Measurements from ENCODE around the gene ZC3H7A.

The ZC3H7A gene

DNA sequence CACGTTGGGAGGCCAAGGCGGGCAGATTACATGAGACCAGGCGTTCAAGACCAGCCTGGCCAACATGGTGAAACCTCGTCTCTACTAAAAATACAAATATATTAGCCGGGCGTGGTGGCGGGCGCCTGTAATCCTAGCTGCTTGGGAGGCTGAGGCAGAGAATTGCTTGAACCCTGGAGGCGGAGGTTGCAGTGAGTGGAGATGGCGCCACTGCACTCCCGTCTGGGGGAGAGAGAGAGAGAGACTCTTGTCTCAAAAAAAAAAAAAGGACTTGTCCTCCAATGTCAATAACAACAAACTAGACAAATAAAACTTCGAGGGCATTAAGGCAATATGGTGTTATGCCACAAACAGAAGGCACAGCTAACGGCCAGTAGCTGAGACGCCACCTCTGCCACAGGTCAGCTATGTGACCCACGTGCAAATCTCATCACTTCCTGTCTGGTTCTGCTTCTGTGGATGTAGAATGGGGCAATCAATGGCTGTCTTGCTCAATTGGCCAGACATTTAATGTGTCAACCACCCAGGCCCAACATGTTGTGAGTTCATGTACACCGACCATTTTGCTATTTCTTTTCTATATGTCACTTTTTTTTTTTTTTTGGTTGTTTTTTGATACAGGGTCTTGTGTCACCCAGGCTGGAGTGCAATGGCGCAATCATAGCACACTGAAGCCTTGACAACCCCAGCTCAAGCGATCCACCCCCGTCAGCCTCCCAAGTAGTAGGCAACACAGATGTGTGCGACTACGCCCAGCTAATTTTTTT lies 53.6 kb downstream of the ZC3H7A start:
- DNase-seq (ENCODE audit: extremely low spot score): peak; percentile 14
- no peak for TF ChIP-seq FOXA1 (IDR thresholded peaks at IDR 0.05)
- TF ChIP-seq BHLHE40 (IDR thresholded peaks at IDR 0.05; ENCODE audit: borderline replicate concordance): no peak
- TF ChIP-seq L3MBTL2 (conservative IDR thresholded peaks at IDR 0.05): peak; percentile 62; the same call in 1 of the 2 replicates
- TF ChIP-seq ZNF384 (IDR thresholded peaks at IDR 0.05): no peak; the same call in 1 of the 2 replicates
- TF ChIP-seq LEF1 (IDR thresholded peaks at IDR 0.05; ENCODE audit: borderline replicate concordance): no peak
- CTCF ChIA-PET: interaction anchor here (0.6 to 1.2 kb wide), 4 partner anchors 11 to 352 kb away, joined by 3 to 11 read pairs (median 4); partner anchors contain the start of gene ZC3H7A
- POLR2A ChIA-PET: interaction anchor here (0.6 to 3.2 kb wide), 13 partner anchors 8 to 340 kb away, joined by 3 to 24 read pairs (median 3); partner anchors contain the start of gene ZC3H7A

DNA sequence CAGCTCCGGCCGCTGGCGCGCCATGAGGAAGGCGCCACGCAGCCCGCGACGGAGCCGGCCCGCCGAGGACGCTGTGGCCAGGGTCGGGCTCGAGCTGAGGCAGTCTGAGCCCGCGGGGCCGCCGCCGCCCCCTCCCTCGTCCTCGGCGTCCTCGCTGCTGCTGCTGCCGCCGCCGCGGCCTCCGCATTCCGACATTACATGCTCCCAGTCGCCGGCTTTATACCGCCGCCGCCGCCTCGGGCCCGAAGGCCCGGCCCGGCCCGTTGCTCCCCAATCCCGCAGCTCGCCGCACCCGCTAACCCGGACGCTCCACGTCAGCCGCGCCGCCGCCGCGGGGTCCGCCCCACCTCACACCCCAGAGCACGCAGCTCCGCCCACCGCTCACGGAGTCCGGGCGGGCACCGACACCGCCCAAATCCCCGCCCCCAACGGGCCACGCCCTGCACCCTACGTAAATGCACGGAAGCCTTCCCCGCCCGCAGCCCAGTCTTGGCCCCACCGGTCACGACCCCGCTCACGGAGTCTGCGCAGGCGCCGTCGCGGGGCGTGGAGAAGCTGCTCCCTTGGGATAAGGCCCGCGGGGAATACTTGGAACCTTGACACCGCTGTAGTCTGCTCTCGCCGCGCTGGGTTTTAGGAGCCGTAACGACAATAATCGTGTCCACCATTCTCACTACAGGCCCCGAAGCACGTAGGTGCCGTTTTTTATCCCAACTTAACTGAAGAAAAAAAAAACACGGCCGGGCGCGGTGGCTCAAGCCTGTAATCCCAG lies 54.3 kb downstream of the ZC3H7A start, which contains the start of gene TXNDC11:
TSS of gene TXNDC11 (minus strand) at position 322 of the 772 bp plus-strand sequence. CDS start at position 195, 127 bp downstream.
- peak; percentile 99 for DNase-seq (ENCODE audit: extremely low spot score)
- TF ChIP-seq L3MBTL2 (conservative IDR thresholded peaks at IDR 0.05): no peak
- peak; percentile 80; the same call in 1 of the 2 replicates for TF ChIP-seq FOXM1 (IDR thresholded peaks at IDR 0.05; ENCODE audit: borderline replicate concordance)
- POLR2A ChIA-PET: interaction anchor here (0.6 to 3.2 kb wide), 14 partner anchors 8 to 340 kb away, joined by 3 to 24 read pairs (median 3); partner anchors contain the start of gene ZC3H7A
- CTCF ChIA-PET: interaction anchor here (0.5 to 0.6 kb wide), 3 partner anchors 12 to 353 kb away, joined by 3 to 4 read pairs (median 4); no protein-coding TSS in a partner anchor

GRCh38 chr16:11742093-11742535 lies 54.9 kb downstream of the ZC3H7A start:
- TF ChIP-seq NFRKB (IDR thresholded peaks at IDR 0.05): no peak
- no peak for TF ChIP-seq ARNT (IDR thresholded peaks at IDR 0.05)
- TF ChIP-seq LEF1 (IDR thresholded peaks at IDR 0.05; ENCODE audit: borderline replicate concordance): no peak
- no peak for TF ChIP-seq TARDBP (IDR thresholded peaks at IDR 0.05)
- TF ChIP-seq FOXM1 (IDR thresholded peaks at IDR 0.05; ENCODE audit: borderline replicate concordance): no peak
- no peak for TF ChIP-seq FOXA1 (IDR thresholded peaks at IDR 0.05)
- TF ChIP-seq HDGF (IDR thresholded peaks at IDR 0.05; ENCODE audit: borderline replicate concordance): no peak
- TF ChIP-seq BHLHE40 (IDR thresholded peaks at IDR 0.05; ENCODE audit: borderline replicate concordance): no peak
- no peak for TF ChIP-seq CTBP1 (IDR thresholded peaks at IDR 0.05; ENCODE audit: borderline replicate concordance)
- TF ChIP-seq, protein P1, sequence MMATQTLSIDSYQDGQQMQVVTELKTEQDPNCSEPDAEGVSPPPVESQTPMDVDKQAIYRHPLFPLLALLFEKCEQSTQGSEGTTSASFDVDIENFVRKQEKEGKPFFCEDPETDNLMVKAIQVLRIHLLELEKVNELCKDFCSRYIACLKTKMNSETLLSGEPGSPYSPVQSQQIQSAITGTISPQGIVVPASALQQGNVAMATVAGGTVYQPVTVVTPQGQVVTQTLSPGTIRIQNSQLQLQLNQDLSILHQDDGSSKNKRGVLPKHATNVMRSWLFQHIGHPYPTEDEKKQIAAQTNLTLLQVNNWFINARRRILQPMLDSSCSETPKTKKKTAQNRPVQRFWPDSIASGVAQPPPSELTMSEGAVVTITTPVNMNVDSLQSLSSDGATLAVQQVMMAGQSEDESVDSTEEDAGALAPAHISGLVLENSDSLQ (IDR thresholded peaks at IDR 0.05): no peak
- no peak for TF ChIP-seq ZNF384 (IDR thresholded peaks at IDR 0.05)
- TF ChIP-seq L3MBTL2 (conservative IDR thresholded peaks at IDR 0.05): no peak
- no peak for TF ChIP-seq FOXK2 (IDR thresholded peaks at IDR 0.05)
- no peak for TF ChIP-seq ELF4 (IDR thresholded peaks at IDR 0.05)
- TF ChIP-seq SP1 (IDR thresholded peaks at IDR 0.05): no peak
- no peak for TF ChIP-seq SUZ12 (IDR thresholded peaks at IDR 0.05)
- ChIA-PET POLR2A (interaction anchor here (0.7 to 3.2 kb wide), 9 partner anchors 9 to 339 kb away, joined by 3 to 24 read pairs (median 3); partner anchors contain the start of gene ZC3H7A), CTCF (interaction anchor here (0.5 kb wide), 1 partner anchor 334 kb away, joined by 4 read pairs; no protein-coding TSS in a partner anchor)
- DNase-seq (ENCODE audit: extremely low spot score): peak; percentile 34

- DNase-seq (ENCODE audit: extremely low spot score): no peak
- ChIA-PET POLR2A (no interaction called here), CTCF (no interaction called here)
- TF ChIP-seq ELF4 (IDR thresholded peaks at IDR 0.05): no peak
- no peak for TF ChIP-seq BHLHE40 (IDR thresholded peaks at IDR 0.05; ENCODE audit: borderline replicate concordance)
- TF ChIP-seq CTBP1 (IDR thresholded peaks at IDR 0.05; ENCODE audit: borderline replicate concordance): no peak
- TF ChIP-seq LEF1 (IDR thresholded peaks at IDR 0.05; ENCODE audit: borderline replicate concordance): no peak
- no peak for TF ChIP-seq L3MBTL2 (conservative IDR thresholded peaks at IDR 0.05)
- TF ChIP-seq FOXA1 (IDR thresholded peaks at IDR 0.05): no peak
- TF ChIP-seq ARNT (IDR thresholded peaks at IDR 0.05): no peak
- no peak for TF ChIP-seq FOXK2 (IDR thresholded peaks at IDR 0.05)
- TF ChIP-seq FOXM1 (IDR thresholded peaks at IDR 0.05; ENCODE audit: borderline replicate concordance): no peak
- no peak for TF ChIP-seq TARDBP (IDR thresholded peaks at IDR 0.05)
- no peak for TF ChIP-seq SUZ12 (IDR thresholded peaks at IDR 0.05)
- no peak for TF ChIP-seq NFRKB (IDR thresholded peaks at IDR 0.05)
- TF ChIP-seq, protein P1 (IDR thresholded peaks at IDR 0.05): no peak
- TF ChIP-seq ZNF384 (IDR thresholded peaks at IDR 0.05): no peak
- no peak for TF ChIP-seq HDGF (IDR thresholded peaks at IDR 0.05; ENCODE audit: borderline replicate concordance)
Observed at GRCh38 chr16:11740567-11740966, 56.5 kb downstream of the ZC3H7A start.

- TF ChIP-seq CTBP1 (IDR thresholded peaks at IDR 0.05; ENCODE audit: borderline replicate concordance) (no peak), FOXK2 (IDR thresholded peaks at IDR 0.05) (no peak), NFRKB (IDR thresholded peaks at IDR 0.05) (no peak), L3MBTL2 (conservative IDR thresholded peaks at IDR 0.05) (no peak), TARDBP (IDR thresholded peaks at IDR 0.05) (no peak), SUZ12 (IDR thresholded peaks at IDR 0.05) (no peak), ZNF384 (IDR thresholded peaks at IDR 0.05) (no peak)
- DNase-seq (ENCODE audit: extremely low spot score): no peak
- ChIA-PET POLR2A (no interaction called here), CTCF (no interaction called here)
Observed at GRCh38 chr16:11738742-11739544, 58.1 kb downstream of the ZC3H7A start.

Measured in HEK293T (cell line).